Testis (tissue), 3 donors: ENCODE measurements around the gene SETD2. TPM values are rescaled to one million over a fixed set of nuclear protein-coding genes. Genes with fewer than 3 reads are reported as not detected.
A peak's percentile ranks its signal among the peaks of the same experiment; 100 is the strongest.

Experiments
- DNase-seq: peaks from one replicate; pipeline ENCODE4 v3.0.0-alpha.2; 2019
- H3K27ac ChIP-seq, 2 donors: fragments of 200-600 bp; sonication (generic); one replicate each; pipeline ENCODE4 v1.5.1; 2019
- H3K27me3 ChIP-seq: fragments of 200-600 bp; sonication (generic); one replicate; pipeline ENCODE4 v1.5.1; 2019
- H3K36me3 ChIP-seq: fragments of 200-600 bp; sonication (generic); one replicate; pipeline ENCODE4 v1.5.1; 2017; ENCODE audit warnings: low read depth; ENCODE audit errors: missing control alignments
- H3K4me1 ChIP-seq: fragments of 200-600 bp; sonication (generic); one replicate; pipeline ENCODE4 v1.5.1; 2019
- H3K4me3 ChIP-seq, 2 donors: fragments of 200-600 bp; sonication (generic); one replicate each; pipeline ENCODE4 v1.5.1; 2017 to 2019
- H3K9me3 ChIP-seq: fragments of 200-600 bp; sonication (generic); one replicate; pipeline ENCODE4 v1.5.1; 2017
- POLR2A ChIP-seq: fragments of 450-650 bp; IDR thresholded peaks from one replicate; pipeline ENCODE4 v1.6.1; 2017; ENCODE audit warnings: antibody characterized with exemption, mild to moderate bottlenecking, moderate library complexity
- WGBS, 2 donors: methylation state at CpG; one replicate each; pipeline ENCODE4 v1.1.5; 2018; 5-methylcytosine and 5-hydroxymethylcytosine counted together
- intact Hi-C: fragments of 100-400 bp; cut with DNase I; formaldehyde crosslinking; loops from one replicate; pipeline ENCODE4 v1.15.1; 2023; ENCODE audit warnings: low total_unique reads
- polyA plus RNA-seq: library from polyadenylated mRNA; stranded (reverse); fragments of 350-450 nt; fragmentation: Illumina TruSeq; extraction: RNeasy Lipid Tissue Mini Kit (QIAGEN cat#74804); gene quantifications from one replicate; pipeline ENCODE4 v1.2.3, GENCODE V29; 2014; ENCODE audit warnings: low read depth, low replicate concordance; ENCODE audit not compliant: insufficient read depth
- total RNA-seq, 2 donors: library from RNA; depleted of rRNA; stranded (reverse); fragments of >200 nt; gene quantifications; one replicate each; pipeline ENCODE4 v1.2.3, GENCODE V29; 2016
- TF ChIP-seq, protein P1 (sequence below), 3 experiments: fragments of 450-650 bp in 2 of 3; fragments of 200-600 bp in 1 of 3; sonication (generic) in 1 of 3; IDR thresholded peaks; one replicate each; pipeline ENCODE4 v1.5.1; 2016 to 2019; ENCODE audit warnings: antibody characterized with exemption in 3 of 3, mild to moderate bottlenecking in 2 of 3, moderate library complexity in 1 of 3

The SETD2 gene
- total and polyA plus RNA-seq, 3 donors from 2014 or later, result 37.1 to 95.2 (median 76.7) TPM

DNA sequence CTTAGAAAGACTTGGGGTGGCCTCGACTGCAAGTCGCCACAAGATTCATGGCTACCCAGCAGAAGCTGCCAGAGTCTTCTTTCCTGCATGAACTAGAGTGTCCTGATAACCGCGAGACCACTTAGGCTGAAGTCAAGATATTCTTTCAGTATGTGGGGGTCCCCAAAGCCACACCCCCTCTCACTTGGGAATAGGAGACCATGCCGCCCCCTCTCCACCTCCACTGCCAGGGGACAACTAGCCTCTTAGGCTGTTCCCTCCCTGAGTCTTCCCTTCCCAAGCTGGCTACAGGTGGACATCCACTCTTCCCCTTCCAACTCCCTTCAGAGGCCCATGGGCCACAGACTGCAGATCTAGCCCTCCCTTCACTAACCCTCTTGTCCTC lies 186.1 kb downstream of the SETD2 start:
- Histone ChIP-seq H3K9me3 (no peaks in the 10 kb centered on the region), H3K4me1 (peaks cover 13% of the 10 kb centered on the region), H3K27ac (no peak overlapping the region), H3K36me3 (no peaks in the 10 kb centered on the region), H3K27me3 (no peaks in the 10 kb centered on the region), H3K4me3 (no peak overlapping the region)
- no peak for DNase-seq
- TF ChIP-seq, protein P1, sequence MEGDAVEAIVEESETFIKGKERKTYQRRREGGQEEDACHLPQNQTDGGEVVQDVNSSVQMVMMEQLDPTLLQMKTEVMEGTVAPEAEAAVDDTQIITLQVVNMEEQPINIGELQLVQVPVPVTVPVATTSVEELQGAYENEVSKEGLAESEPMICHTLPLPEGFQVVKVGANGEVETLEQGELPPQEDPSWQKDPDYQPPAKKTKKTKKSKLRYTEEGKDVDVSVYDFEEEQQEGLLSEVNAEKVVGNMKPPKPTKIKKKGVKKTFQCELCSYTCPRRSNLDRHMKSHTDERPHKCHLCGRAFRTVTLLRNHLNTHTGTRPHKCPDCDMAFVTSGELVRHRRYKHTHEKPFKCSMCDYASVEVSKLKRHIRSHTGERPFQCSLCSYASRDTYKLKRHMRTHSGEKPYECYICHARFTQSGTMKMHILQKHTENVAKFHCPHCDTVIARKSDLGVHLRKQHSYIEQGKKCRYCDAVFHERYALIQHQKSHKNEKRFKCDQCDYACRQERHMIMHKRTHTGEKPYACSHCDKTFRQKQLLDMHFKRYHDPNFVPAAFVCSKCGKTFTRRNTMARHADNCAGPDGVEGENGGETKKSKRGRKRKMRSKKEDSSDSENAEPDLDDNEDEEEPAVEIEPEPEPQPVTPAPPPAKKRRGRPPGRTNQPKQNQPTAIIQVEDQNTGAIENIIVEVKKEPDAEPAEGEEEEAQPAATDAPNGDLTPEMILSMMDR (IDR thresholded peaks at IDR 0.05), result no peak
- no peak for TF ChIP-seq POLR2A
- 88 to 91% methylated on average over 4 to 5 of the region's 5 CpGs for WGBS, 2 donors
- intact Hi-C loops, result no loop called here

DNA sequence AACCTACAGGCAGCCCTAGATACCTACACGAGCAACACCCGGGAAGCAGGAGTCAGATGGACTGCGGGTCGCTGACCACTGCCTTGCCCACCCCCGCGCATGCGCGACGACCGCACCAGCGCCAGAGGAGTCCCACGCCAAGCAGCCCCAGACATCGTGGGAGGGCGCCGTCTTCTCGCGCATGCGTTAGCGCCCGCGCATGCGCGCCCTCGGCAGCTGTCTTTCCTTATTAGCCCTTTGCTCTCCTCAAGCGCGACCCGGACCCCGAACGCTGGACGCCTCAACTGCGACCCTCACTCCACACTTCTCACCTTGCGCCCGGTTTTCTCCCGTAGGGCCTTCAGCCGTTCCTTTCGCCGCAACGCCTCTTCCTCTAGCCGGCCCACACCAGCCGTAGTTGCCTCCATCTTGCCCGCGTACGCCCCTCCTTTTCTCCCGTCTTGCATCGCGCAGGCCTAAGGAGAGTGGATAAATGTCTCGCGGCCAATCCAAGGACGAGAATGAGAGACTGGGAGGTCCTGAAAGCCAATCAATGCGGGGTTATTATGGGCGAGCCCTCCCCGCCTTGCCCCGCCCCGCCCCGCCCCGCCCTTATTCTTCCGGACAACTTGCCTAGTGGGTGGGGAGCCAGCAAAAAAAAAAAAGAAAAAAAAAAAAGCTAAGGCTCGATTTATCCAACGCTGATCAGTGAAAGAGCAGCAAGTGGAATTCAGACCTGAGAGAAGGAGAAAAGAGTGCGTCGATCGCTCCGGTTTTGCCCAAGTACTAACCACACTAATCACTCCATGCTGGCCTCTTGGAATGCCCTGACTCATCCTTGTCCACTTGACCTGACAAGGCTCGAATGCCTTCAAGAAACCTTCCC lies 187.4 kb downstream of the SETD2 start, which contains the start of gene CCDC12:
Gene CCDC12, minus strand, starts transcription at position 420 of the 865 bp plus-strand sequence. Its CDS starts 13 bp downstream, at position 407.
- peak; percentile 16 for TF ChIP-seq POLR2A
- TF ChIP-seq, protein P1 (IDR thresholded peaks at IDR 0.05), result peak in 1 of 3 experiments; percentile 19
- Histone ChIP-seq H3K4me1 (peaks cover 17% of the 10 kb centered on the region), H3K27me3 (no peaks in the 10 kb centered on the region), H3K36me3 (no peaks in the 10 kb centered on the region), H3K27ac (peak within 1 kb of the TSS; percentile 94 to 97), H3K4me3 (peak within 1 kb of the TSS; percentile 83 to 84), H3K9me3 (no peaks in the 10 kb centered on the region)
- intact Hi-C loops, result no loop called here
- WGBS, 2 donors, result 0 to 1% methylated on average over 50 to 64 of the region's 64 CpGs
- DNase-seq, result peak; percentile 99

DNA sequence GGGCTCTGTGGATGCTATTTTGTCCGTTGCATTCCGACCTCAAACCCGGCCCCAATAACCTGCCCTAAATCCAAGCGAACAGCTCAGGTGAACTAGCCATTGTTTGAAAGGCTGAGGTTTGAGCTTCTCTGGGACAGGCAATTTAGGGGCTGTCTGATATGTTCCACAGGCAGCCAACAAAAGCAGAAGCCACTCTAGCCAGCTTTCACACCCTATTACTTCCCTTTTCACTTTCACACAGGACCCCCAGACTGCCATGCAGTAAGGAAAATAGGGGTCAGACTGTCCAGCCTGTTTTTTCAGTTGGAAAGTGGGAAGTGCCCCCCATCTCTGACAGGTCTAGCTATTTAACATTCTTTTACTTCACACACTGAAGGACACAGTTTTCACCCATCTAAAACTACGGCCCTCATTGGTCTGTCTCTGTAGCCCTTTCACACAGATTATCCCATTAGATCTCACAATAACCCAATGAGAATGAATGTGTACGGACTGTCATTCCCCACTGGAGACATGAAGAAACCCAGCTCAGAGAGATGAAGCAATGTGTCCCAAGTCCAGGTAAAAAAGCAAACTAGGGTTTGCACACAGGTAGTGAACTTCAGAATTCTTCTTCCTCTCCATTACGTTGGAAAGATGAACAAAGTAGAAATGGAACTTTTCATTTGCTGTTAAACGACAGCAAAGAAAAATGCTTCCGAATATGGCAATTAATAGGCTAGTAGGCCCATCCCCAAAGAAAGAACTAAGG lies 189.3 kb downstream of the SETD2 start:
- Histone ChIP-seq H3K27me3 (no peaks in the 10 kb centered on the region), H3K4me1 (peaks cover 32% of the 10 kb centered on the region), H3K27ac (no peak overlapping the region), H3K36me3 (no peaks in the 10 kb centered on the region), H3K9me3 (no peaks in the 10 kb centered on the region), H3K4me3 (no peak overlapping the region)
- TF ChIP-seq POLR2A, result no peak
- TF ChIP-seq, protein P1 (IDR thresholded peaks at IDR 0.05), result no peak
- DNase-seq, result no peak
- intact Hi-C loops, result no loop called here
- WGBS, 2 donors, result 55 to 64% methylated on average over 9 of the region's 9 CpGs

DNA sequence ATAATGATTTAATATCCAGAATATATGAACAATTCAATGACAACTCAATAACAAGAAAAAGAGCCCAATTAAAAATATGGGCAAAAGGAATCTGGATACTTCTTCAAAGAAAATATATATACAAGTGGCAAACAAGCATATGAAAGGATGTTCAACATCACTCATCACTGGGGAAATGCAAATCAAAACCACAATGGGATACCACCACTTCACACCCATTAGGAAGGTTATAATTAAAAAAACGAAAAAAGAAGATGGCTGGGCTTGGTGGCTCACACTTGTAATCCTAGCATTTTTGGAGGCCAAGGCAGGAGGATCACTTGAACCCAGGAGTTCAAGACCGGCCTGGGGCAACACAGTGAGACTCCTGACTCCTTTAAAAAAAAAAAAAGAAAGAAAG lies 191.5 kb downstream of the SETD2 start:
- Histone ChIP-seq H3K9me3 (no peaks in the 10 kb centered on the region), H3K4me1 (peaks cover 44% of the 10 kb centered on the region), H3K27ac (no peak overlapping the region), H3K4me3 (no peak overlapping the region), H3K36me3 (no peaks in the 10 kb centered on the region), H3K27me3 (no peaks in the 10 kb centered on the region)
- 84 to 86% methylated on average over 2 of the region's 2 CpGs for WGBS, 2 donors
- no peak for TF ChIP-seq POLR2A
- TF ChIP-seq, protein P1 (IDR thresholded peaks at IDR 0.05), result no peak
- intact Hi-C loops, result no loop called here
- no peak for DNase-seq
